ENCODE data around the gene PDZD7.

GRCh38 chr10:101073631-101074030 lies 42.7 kb upstream of the PDZD7 start:
- TF ChIP-seq GABPA (IDR thresholded peaks at IDR 0.05; ENCODE audit: low read depth) = no peak
- TF ChIP-seq CTCF (IDR thresholded peaks at IDR 0.05; ENCODE audit: insufficient read depth, low read length) = no peak
- TF ChIP-seq REST (IDR thresholded peaks at IDR 0.05; ENCODE audit: insufficient replicate concordance, low read depth) = no peak
- TF ChIP-seq POLR2AphosphoS5 (IDR thresholded peaks at IDR 0.05; ENCODE audit: low read depth) = no peak
- no peak for TF ChIP-seq SPI1 (IDR thresholded peaks at IDR 0.05; ENCODE audit: borderline replicate concordance, low read depth)
